GM23338 (cell line): ENCODE data around the gene FRA10AC1. TPM values are rescaled to one million over a fixed set of nuclear protein-coding genes. Genes with fewer than 3 reads are reported as not detected.

Source experiments
- ATAC-seq: fragments of 200-7000 bp; cut with Tn5 transposase; 3 replicates; pipeline ENCODE4 v1.9.1; 2020
- DNase-seq: peaks from one replicate; pipeline ENCODE4 v3.0.0-alpha.2; 2015; ENCODE audit warnings: low spot score
- H2AFZ ChIP-seq: fragments of 200-600 bp; sonication (generic); 2 replicates; pipeline ENCODE4 v1.8.0; 2016; ENCODE audit warnings: antibody characterized with exemption, mild to moderate bottlenecking, moderate library complexity
- H3F3A ChIP-seq: fragments of 200-600 bp; sonication (generic); replicated peaks from 2 replicates; pipeline ENCODE4 v1.8.0; 2017; ENCODE audit warnings: antibody characterized with exemption, mixed run types, low read depth
- H3K27ac ChIP-seq: fragments of 200-600 bp; sonication (generic); 2 replicates; pipeline ENCODE4 v1.6.1; 2016; ENCODE audit warnings: low read depth
- H3K27me3 ChIP-seq: fragments of 200-600 bp; sonication (generic); 2 replicates; pipeline ENCODE4 v1.8.0; 2016; ENCODE audit warnings: mild to moderate bottlenecking, mixed run types, moderate library complexity; ENCODE audit not compliant: insufficient read depth
- H3K36me3 ChIP-seq: fragments of 200-600 bp; sonication (generic); 2 replicates; pipeline ENCODE4 v1.8.0; 2016; ENCODE audit warnings: mild to moderate bottlenecking; ENCODE audit not compliant: insufficient read depth
- H3K4me1 ChIP-seq: fragments of 200-600 bp; sonication (generic); 2 replicates; pipeline ENCODE4 v1.8.0; 2016; ENCODE audit warnings: mild to moderate bottlenecking, moderate library complexity; ENCODE audit not compliant: insufficient read depth
- H3K4me2 ChIP-seq: fragments of 200-600 bp; sonication (generic); 2 replicates; pipeline ENCODE4 v1.7.1; 2017; ENCODE audit warnings: mixed run types
- H3K4me3 ChIP-seq: fragments of 200-600 bp; sonication (generic); 2 replicates; pipeline ENCODE4 v1.6.1; 2016; ENCODE audit warnings: mixed run types
- H3K79me2 ChIP-seq: fragments of 200-600 bp; sonication (generic); replicated peaks from 2 replicates; pipeline ENCODE4 v1.8.0; 2017; ENCODE audit warnings: mild to moderate bottlenecking; ENCODE audit not compliant: insufficient read depth
- H3K9me2 ChIP-seq: fragments of 200-600 bp; sonication (generic); 2 replicates; pipeline ENCODE4 v1.8.0; 2017; ENCODE audit not compliant: insufficient read depth
- H4K20me1 ChIP-seq: fragments of 200-600 bp; sonication (generic); replicated peaks from 2 replicates; pipeline ENCODE4 v1.8.0; 2017; ENCODE audit warnings: mild to moderate bottlenecking; ENCODE audit not compliant: insufficient read depth
- H3K27ac Mint-ChIP-seq: 2 replicates; pipeline ENCODE4 v1.8.0; 2020; ENCODE audit warnings: inconsistent platforms, mild to moderate bottlenecking, moderate library complexity, mixed read lengths
- H3K27me3 Mint-ChIP-seq: 3 replicates; pipeline ENCODE4 v1.8.0; 2022; ENCODE audit warnings: low read depth, mild to moderate bottlenecking, moderate library complexity, mixed read lengths, inconsistent platforms; ENCODE audit not compliant: insufficient read depth, poor library complexity
- H3K36me3 Mint-ChIP-seq: 3 replicates; pipeline ENCODE4 v1.8.0; 2021; ENCODE audit warnings: low read depth, mild to moderate bottlenecking, inconsistent platforms, moderate library complexity, mixed read lengths
- H3K4me1 Mint-ChIP-seq: 3 replicates; pipeline ENCODE4 v1.8.0; 2020; ENCODE audit warnings: mild to moderate bottlenecking, inconsistent platforms, mixed read lengths
- H3K4me3 Mint-ChIP-seq: 3 replicates; pipeline ENCODE4 v1.8.0; 2021; ENCODE audit warnings: moderate library complexity, mild to moderate bottlenecking, inconsistent platforms, mixed read lengths
- H3K9me3 Mint-ChIP-seq: 3 replicates; pipeline ENCODE4 v1.8.0; 2020; ENCODE audit warnings: moderate library complexity, mild to moderate bottlenecking, inconsistent platforms, mixed read lengths
- EZH2phosphoT487 ChIP-seq: fragments of 200-600 bp; sonication (generic); IDR thresholded peaks from one replicate; pipeline ENCODE4 v1.8.1; 2018; ENCODE audit warnings: antibody characterized with exemption; ENCODE audit not compliant: unreplicated experiment
- JUNB ChIP-seq: IDR thresholded peaks from one replicate; pipeline ENCODE4 v1.6.1; 2016; ENCODE audit warnings: antibody characterized with exemption; ENCODE audit not compliant: unreplicated experiment
- POLR2AphosphoS5 ChIP-seq: IDR thresholded peaks from 2 replicates; pipeline ENCODE4 v1.6.1; 2016; ENCODE audit warnings: antibody characterized with exemption, low read depth
- STAT1 ChIP-seq: IDR thresholded peaks from one replicate; pipeline ENCODE4 v1.6.1; 2016; ENCODE audit warnings: antibody characterized with exemption; ENCODE audit not compliant: unreplicated experiment
- polyA plus RNA-seq: library from polyadenylated mRNA; unstranded; fragments of >200 nt; fragmentation: Nextera tagmentation; extraction: Ambion mirVana; gene quantifications from 2 replicates; pipeline ENCODE4 v1.2.1, GENCODE V29; 2016
- total RNA-seq: library from RNA; depleted of rRNA; stranded (reverse); fragments of >200 nt; shearing (Covaris generic); gene quantifications from 2 replicates; pipeline ENCODE4 v1.2.3, GENCODE V29; 2014
- TF ChIP-seq, protein P1 (sequence below): IDR thresholded peaks from one replicate; pipeline ENCODE4 v1.6.1; 2018; ENCODE audit warnings: antibody characterized with exemption; ENCODE audit not compliant: unreplicated experiment
- TF ChIP-seq, protein P2 (sequence below): fragments of 250-450 bp; sonication (Bioruptor Pico); IDR thresholded peaks from 2 replicates; pipeline ENCODE4 v1.5.0; 2020; ENCODE audit warnings: mild to moderate bottlenecking, moderate library complexity
- TF ChIP-seq, protein P3 (sequence below), 2 experiments: fragments of 200-600 bp in 1 of 2; sonication (generic) in 1 of 2; conservative IDR thresholded peaks; 2 replicates each; pipeline versions ENCODE4 v1.5.1 to v1.6.1; 2016 to 2017; ENCODE audit warnings: antibody characterized with exemption in 2 of 2, low read depth in 2 of 2, mild to moderate bottlenecking in 2 of 2, moderate library complexity in 1 of 2

FRA10AC1 gene
- total and polyA plus RNA-seq, 2 experiments from 2014 or later = 35.4 to 51.5 TPM

DNA sequence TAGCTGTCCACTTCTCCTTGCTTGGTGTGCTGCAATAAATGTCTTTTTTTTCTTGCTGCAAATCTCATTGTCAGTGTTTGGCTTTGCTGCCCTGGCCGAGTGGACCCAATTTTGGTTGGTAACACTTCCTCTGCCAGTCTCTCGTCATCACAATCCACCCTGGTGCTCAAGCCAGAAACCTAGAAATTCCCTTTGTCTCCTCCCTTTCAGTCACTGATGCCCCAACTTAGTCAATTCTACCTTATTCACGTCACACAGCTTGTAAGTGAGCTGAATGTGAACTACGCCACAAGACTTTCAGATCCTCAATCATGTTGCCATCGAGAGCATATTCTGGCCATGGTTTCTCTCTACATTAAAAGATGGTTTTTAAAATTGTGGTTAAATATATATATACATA, 13.0 kb upstream of the FRA10AC1 start:
- no peak for ATAC-seq

More for the DNA sequence above, 13.0 kb upstream of the FRA10AC1 start:
- Histone ChIP-seq H3K27me3 (no peaks in the 10 kb centered on the region), H3K27ac (no peak overlapping the region), H3K4me3 (no peak overlapping the region), H2AFZ (peak overlapping the region; percentile 3; the same call in 1 of the 2 replicates), H4K20me1 (no peaks in the 10 kb centered on the region), H3K79me2 (no peaks in the 10 kb centered on the region), H3K4me1 (peaks cover 30% of the 10 kb centered on the region), H3K36me3 (0 out of 2 replicates have a peak, but pooled peaks cover 3% of the 10 kb centered on the region), H3F3A (no peaks in the 10 kb centered on the region), H3K4me2 (no peak overlapping the region), H3K9me2 (no peaks in the 10 kb centered on the region)
- H3K27me3 Mint-ChIP-seq = peaks cover 5% of the 10 kb centered on the region
- TF ChIP-seq JUNB (no peak), POLR2AphosphoS5 (no peak), EZH2phosphoT487 (no peak), STAT1 (no peak)
- TF ChIP-seq, protein P1, sequence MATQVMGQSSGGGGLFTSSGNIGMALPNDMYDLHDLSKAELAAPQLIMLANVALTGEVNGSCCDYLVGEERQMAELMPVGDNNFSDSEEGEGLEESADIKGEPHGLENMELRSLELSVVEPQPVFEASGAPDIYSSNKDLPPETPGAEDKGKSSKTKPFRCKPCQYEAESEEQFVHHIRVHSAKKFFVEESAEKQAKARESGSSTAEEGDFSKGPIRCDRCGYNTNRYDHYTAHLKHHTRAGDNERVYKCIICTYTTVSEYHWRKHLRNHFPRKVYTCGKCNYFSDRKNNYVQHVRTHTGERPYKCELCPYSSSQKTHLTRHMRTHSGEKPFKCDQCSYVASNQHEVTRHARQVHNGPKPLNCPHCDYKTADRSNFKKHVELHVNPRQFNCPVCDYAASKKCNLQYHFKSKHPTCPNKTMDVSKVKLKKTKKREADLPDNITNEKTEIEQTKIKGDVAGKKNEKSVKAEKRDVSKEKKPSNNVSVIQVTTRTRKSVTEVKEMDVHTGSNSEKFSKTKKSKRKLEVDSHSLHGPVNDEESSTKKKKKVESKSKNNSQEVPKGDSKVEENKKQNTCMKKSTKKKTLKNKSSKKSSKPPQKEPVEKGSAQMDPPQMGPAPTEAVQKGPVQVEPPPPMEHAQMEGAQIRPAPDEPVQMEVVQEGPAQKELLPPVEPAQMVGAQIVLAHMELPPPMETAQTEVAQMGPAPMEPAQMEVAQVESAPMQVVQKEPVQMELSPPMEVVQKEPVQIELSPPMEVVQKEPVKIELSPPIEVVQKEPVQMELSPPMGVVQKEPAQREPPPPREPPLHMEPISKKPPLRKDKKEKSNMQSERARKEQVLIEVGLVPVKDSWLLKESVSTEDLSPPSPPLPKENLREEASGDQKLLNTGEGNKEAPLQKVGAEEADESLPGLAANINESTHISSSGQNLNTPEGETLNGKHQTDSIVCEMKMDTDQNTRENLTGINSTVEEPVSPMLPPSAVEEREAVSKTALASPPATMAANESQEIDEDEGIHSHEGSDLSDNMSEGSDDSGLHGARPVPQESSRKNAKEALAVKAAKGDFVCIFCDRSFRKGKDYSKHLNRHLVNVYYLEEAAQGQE = no peak
- TF ChIP-seq, protein P2, sequence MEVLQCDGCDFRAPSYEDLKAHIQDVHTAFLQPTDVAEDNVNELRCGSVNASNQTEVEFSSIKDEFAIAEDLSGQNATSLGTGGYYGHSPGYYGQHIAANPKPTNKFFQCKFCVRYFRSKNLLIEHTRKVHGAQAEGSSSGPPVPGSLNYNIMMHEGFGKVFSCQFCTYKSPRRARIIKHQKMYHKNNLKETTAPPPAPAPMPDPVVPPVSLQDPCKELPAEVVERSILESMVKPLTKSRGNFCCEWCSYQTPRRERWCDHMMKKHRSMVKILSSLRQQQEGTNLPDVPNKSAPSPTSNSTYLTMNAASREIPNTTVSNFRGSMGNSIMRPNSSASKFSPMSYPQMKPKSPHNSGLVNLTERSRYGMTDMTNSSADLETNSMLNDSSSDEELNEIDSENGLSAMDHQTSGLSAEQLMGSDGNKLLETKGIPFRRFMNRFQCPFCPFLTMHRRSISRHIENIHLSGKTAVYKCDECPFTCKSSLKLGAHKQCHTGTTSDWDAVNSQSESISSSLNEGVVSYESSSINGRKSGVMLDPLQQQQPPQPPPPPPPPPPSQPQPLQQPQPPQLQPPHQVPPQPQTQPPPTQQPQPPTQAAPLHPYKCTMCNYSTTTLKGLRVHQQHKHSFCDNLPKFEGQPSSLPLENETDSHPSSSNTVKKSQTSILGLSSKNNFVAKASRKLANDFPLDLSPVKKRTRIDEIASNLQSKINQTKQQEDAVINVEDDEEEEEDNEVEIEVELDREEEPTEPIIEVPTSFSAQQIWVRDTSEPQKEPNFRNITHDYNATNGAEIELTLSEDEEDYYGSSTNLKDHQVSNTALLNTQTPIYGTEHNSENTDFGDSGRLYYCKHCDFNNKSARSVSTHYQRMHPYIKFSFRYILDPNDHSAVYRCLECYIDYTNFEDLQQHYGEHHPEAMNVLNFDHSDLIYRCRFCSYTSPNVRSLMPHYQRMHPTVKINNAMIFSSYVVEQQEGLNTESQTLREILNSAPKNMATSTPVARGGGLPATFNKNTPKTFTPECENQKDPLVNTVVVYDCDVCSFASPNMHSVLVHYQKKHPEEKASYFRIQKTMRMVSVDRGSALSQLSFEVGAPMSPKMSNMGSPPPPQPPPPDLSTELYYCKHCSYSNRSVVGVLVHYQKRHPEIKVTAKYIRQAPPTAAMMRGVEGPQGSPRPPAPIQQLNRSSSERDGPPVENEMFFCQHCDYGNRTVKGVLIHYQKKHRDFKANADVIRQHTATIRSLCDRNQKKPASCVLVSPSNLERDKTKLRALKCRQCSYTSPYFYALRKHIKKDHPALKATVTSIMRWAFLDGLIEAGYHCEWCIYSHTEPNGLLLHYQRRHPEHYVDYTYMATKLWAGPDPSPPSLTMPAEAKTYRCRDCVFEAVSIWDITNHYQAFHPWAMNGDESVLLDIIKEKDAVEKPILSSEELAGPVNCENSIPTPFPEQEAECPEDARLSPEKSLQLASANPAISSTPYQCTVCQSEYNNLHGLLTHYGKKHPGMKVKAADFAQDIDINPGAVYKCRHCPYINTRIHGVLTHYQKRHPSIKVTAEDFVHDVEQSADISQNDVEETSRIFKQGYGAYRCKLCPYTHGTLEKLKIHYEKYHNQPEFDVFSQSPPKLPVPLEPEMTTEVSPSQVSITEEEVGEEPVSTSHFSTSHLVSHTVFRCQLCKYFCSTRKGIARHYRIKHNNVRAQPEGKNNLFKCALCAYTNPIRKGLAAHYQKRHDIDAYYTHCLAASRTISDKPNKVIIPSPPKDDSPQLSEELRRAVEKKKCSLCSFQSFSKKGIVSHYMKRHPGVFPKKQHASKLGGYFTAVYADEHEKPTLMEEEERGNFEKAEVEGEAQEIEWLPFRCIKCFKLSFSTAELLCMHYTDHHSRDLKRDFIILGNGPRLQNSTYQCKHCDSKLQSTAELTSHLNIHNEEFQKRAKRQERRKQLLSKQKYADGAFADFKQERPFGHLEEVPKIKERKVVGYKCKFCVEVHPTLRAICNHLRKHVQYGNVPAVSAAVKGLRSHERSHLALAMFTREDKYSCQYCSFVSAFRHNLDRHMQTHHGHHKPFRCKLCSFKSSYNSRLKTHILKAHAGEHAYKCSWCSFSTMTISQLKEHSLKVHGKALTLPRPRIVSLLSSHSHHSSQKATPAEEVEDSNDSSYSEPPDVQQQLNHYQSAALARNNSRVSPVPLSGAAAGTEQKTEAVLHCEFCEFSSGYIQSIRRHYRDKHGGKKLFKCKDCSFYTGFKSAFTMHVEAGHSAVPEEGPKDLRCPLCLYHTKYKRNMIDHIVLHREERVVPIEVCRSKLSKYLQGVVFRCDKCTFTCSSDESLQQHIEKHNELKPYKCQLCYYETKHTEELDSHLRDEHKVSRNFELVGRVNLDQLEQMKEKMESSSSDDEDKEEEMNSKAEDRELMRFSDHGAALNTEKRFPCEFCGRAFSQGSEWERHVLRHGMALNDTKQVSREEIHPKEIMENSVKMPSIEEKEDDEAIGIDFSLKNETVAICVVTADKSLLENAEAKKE (CRISPR knock-in tag) = no peak
- TF ChIP-seq, protein P3, sequence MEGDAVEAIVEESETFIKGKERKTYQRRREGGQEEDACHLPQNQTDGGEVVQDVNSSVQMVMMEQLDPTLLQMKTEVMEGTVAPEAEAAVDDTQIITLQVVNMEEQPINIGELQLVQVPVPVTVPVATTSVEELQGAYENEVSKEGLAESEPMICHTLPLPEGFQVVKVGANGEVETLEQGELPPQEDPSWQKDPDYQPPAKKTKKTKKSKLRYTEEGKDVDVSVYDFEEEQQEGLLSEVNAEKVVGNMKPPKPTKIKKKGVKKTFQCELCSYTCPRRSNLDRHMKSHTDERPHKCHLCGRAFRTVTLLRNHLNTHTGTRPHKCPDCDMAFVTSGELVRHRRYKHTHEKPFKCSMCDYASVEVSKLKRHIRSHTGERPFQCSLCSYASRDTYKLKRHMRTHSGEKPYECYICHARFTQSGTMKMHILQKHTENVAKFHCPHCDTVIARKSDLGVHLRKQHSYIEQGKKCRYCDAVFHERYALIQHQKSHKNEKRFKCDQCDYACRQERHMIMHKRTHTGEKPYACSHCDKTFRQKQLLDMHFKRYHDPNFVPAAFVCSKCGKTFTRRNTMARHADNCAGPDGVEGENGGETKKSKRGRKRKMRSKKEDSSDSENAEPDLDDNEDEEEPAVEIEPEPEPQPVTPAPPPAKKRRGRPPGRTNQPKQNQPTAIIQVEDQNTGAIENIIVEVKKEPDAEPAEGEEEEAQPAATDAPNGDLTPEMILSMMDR (conservative IDR thresholded peaks at IDR 0.05; ENCODE audit: low read depth in 2 of 2) = no peak
- no peak for DNase-seq
- peaks cover 20% of the 10 kb centered on the region for H3K4me1 Mint-ChIP-seq
- H3K36me3 Mint-ChIP-seq = no peaks in the 10 kb centered on the region
- H3K4me3 Mint-ChIP-seq = no peak overlapping the region
- no peak overlapping the region for H3K27ac Mint-ChIP-seq
- H3K9me3 Mint-ChIP-seq = no peaks in the 10 kb centered on the region
